ENCODE results near the gene ACACB.

DNA sequence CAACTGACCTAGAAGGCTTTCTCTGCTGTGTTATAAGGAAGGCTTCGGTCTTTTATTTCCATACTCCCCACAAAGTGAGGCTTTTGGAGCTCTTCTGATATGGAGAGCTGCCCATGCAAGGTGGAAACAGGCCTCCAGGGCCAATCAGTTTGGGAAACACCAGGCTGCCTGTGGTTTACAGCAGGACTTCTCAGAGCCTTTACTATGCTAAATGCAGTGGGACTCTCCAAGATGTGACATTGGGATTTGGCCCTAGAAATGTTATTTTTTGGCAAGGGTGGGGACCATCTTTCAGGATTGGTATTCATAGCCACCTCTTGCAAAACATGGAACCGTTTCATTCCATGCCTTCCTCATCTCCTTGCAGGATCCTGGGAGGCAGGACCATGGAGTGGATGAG lies 3.7 kb downstream of the ACACB start:
- TF ChIP-seq, protein P1, sequence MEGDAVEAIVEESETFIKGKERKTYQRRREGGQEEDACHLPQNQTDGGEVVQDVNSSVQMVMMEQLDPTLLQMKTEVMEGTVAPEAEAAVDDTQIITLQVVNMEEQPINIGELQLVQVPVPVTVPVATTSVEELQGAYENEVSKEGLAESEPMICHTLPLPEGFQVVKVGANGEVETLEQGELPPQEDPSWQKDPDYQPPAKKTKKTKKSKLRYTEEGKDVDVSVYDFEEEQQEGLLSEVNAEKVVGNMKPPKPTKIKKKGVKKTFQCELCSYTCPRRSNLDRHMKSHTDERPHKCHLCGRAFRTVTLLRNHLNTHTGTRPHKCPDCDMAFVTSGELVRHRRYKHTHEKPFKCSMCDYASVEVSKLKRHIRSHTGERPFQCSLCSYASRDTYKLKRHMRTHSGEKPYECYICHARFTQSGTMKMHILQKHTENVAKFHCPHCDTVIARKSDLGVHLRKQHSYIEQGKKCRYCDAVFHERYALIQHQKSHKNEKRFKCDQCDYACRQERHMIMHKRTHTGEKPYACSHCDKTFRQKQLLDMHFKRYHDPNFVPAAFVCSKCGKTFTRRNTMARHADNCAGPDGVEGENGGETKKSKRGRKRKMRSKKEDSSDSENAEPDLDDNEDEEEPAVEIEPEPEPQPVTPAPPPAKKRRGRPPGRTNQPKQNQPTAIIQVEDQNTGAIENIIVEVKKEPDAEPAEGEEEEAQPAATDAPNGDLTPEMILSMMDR (conservative IDR thresholded peaks at IDR 0.05; ENCODE audit: low read depth in 2 of 2), result no peak
- TF ChIP-seq POLR2AphosphoS5 (IDR thresholded peaks at IDR 0.05; ENCODE audit: low read depth) (no peak), EZH2phosphoT487 (IDR thresholded peaks at IDR 0.05; ENCODE audit: unreplicated experiment) (no peak), REST (IDR thresholded peaks at IDR 0.05; ENCODE audit: unreplicated experiment) (no peak), CREB1 (CRISPR knock-in tag; IDR thresholded peaks at IDR 0.05; ENCODE audit: low read depth) (no peak), EZH2 (IDR thresholded peaks at IDR 0.05; ENCODE audit: low read depth, unreplicated experiment) (no peak), ZNF114 (CRISPR knock-in tag; IDR thresholded peaks at IDR 0.05) (no peak), NANOG (IDR thresholded peaks at IDR 0.05; ENCODE audit: borderline replicate concordance) (no peak), JUNB (IDR thresholded peaks at IDR 0.05; ENCODE audit: unreplicated experiment) (no peak), ZNF331 (CRISPR knock-in tag; IDR thresholded peaks at IDR 0.05; ENCODE audit: low read depth) (no peak), STAT1 (IDR thresholded peaks at IDR 0.05; ENCODE audit: unreplicated experiment) (no peak)
- TF ChIP-seq, protein P2, sequence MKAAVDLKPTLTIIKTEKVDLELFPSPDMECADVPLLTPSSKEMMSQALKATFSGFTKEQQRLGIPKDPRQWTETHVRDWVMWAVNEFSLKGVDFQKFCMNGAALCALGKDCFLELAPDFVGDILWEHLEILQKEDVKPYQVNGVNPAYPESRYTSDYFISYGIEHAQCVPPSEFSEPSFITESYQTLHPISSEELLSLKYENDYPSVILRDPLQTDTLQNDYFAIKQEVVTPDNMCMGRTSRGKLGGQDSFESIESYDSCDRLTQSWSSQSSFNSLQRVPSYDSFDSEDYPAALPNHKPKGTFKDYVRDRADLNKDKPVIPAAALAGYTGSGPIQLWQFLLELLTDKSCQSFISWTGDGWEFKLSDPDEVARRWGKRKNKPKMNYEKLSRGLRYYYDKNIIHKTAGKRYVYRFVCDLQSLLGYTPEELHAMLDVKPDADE (IDR thresholded peaks at IDR 0.05), result no peak
- TF ChIP-seq, protein P3, sequence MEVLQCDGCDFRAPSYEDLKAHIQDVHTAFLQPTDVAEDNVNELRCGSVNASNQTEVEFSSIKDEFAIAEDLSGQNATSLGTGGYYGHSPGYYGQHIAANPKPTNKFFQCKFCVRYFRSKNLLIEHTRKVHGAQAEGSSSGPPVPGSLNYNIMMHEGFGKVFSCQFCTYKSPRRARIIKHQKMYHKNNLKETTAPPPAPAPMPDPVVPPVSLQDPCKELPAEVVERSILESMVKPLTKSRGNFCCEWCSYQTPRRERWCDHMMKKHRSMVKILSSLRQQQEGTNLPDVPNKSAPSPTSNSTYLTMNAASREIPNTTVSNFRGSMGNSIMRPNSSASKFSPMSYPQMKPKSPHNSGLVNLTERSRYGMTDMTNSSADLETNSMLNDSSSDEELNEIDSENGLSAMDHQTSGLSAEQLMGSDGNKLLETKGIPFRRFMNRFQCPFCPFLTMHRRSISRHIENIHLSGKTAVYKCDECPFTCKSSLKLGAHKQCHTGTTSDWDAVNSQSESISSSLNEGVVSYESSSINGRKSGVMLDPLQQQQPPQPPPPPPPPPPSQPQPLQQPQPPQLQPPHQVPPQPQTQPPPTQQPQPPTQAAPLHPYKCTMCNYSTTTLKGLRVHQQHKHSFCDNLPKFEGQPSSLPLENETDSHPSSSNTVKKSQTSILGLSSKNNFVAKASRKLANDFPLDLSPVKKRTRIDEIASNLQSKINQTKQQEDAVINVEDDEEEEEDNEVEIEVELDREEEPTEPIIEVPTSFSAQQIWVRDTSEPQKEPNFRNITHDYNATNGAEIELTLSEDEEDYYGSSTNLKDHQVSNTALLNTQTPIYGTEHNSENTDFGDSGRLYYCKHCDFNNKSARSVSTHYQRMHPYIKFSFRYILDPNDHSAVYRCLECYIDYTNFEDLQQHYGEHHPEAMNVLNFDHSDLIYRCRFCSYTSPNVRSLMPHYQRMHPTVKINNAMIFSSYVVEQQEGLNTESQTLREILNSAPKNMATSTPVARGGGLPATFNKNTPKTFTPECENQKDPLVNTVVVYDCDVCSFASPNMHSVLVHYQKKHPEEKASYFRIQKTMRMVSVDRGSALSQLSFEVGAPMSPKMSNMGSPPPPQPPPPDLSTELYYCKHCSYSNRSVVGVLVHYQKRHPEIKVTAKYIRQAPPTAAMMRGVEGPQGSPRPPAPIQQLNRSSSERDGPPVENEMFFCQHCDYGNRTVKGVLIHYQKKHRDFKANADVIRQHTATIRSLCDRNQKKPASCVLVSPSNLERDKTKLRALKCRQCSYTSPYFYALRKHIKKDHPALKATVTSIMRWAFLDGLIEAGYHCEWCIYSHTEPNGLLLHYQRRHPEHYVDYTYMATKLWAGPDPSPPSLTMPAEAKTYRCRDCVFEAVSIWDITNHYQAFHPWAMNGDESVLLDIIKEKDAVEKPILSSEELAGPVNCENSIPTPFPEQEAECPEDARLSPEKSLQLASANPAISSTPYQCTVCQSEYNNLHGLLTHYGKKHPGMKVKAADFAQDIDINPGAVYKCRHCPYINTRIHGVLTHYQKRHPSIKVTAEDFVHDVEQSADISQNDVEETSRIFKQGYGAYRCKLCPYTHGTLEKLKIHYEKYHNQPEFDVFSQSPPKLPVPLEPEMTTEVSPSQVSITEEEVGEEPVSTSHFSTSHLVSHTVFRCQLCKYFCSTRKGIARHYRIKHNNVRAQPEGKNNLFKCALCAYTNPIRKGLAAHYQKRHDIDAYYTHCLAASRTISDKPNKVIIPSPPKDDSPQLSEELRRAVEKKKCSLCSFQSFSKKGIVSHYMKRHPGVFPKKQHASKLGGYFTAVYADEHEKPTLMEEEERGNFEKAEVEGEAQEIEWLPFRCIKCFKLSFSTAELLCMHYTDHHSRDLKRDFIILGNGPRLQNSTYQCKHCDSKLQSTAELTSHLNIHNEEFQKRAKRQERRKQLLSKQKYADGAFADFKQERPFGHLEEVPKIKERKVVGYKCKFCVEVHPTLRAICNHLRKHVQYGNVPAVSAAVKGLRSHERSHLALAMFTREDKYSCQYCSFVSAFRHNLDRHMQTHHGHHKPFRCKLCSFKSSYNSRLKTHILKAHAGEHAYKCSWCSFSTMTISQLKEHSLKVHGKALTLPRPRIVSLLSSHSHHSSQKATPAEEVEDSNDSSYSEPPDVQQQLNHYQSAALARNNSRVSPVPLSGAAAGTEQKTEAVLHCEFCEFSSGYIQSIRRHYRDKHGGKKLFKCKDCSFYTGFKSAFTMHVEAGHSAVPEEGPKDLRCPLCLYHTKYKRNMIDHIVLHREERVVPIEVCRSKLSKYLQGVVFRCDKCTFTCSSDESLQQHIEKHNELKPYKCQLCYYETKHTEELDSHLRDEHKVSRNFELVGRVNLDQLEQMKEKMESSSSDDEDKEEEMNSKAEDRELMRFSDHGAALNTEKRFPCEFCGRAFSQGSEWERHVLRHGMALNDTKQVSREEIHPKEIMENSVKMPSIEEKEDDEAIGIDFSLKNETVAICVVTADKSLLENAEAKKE (CRISPR knock-in tag; IDR thresholded peaks at IDR 0.05), result no peak

Data from GM23338 (cell line).